NT2/D1 (cell line): ENCODE measurements around the gene HSD17B14.

Experiments
- SUZ12 ChIP-seq: IDR thresholded peaks from 2 replicates; pipeline ENCODE4 v1.6.1; 2011; ENCODE audit not compliant: insufficient read length, insufficient read depth; ENCODE audit errors: extremely low read depth
- YY1 ChIP-seq: IDR thresholded peaks from 2 replicates; pipeline ENCODE4 v1.6.1; 2011; ENCODE audit not compliant: insufficient read length, insufficient read depth
- ZNF274 ChIP-seq: IDR thresholded peaks from 2 replicates; pipeline ENCODE4 v1.6.1; 2011; ENCODE audit warnings: mild to moderate bottlenecking, low read depth, low read length

- no peak for TF ChIP-seq ZNF274
- no peak for TF ChIP-seq YY1
- TF ChIP-seq SUZ12, result no peak
Observed at GRCh38 chr19:48861313-48861712, 25.0 kb upstream of the HSD17B14 start.
